SK-N-SH treated with all-trans-retinoic acid at 6 μM for 48 hours (cell line): Measurements from ENCODE around the gene ABCD2.

Source experiments
- ARNTL ChIP-seq: fragments of 450-650 bp; formaldehyde crosslinking; IDR thresholded peaks from 2 replicates; pipeline ENCODE4 v1.5.0; 2020; ENCODE audit warnings: low read depth, mild to moderate bottlenecking, moderate library complexity, borderline replicate concordance
- ESRRG ChIP-seq: fragments of 250-450 bp; sonication (Bioruptor Pico); IDR thresholded peaks from 2 replicates; pipeline ENCODE4 v1.6.1; 2021; ENCODE audit warnings: mild to moderate bottlenecking
- GLIS3 ChIP-seq: fragments of 250-450 bp; sonication (Bioruptor Pico); IDR thresholded peaks from 2 replicates; pipeline ENCODE4 v1.5.0; 2020; ENCODE audit warnings: mild to moderate bottlenecking, moderate library complexity
- PATZ1 ChIP-seq: fragments of 250-450 bp; sonication (Bioruptor Pico); IDR thresholded peaks from 2 replicates; pipeline ENCODE4 v1.8.0; 2020; ENCODE audit warnings: mild to moderate bottlenecking, moderate library complexity, borderline replicate concordance
- PPARA ChIP-seq: fragments of 250-450 bp; sonication (Bioruptor Pico); IDR thresholded peaks from 2 replicates; pipeline ENCODE4 v1.5.0; 2020; ENCODE audit warnings: mild to moderate bottlenecking, borderline replicate concordance
- RARB ChIP-seq: fragments of 250-450 bp; sonication (Bioruptor Pico); IDR thresholded peaks from 2 replicates; pipeline ENCODE4 v1.8.0; 2021; ENCODE audit warnings: mild to moderate bottlenecking, moderate library complexity
- SNAI2 ChIP-seq: fragments of 250-450 bp; sonication (Bioruptor Pico); IDR thresholded peaks from 2 replicates; pipeline ENCODE4 v1.5.0; 2020; ENCODE audit warnings: mild to moderate bottlenecking, moderate library complexity
- TOX ChIP-seq: fragments of 250-450 bp; sonication (Bioruptor Pico); IDR thresholded peaks from 2 replicates; pipeline ENCODE4 v1.8.0; 2021; ENCODE audit warnings: mild to moderate bottlenecking, moderate library complexity, borderline replicate concordance
- ZC3H10 ChIP-seq: fragments of 250-450 bp; sonication (Bioruptor Pico); IDR thresholded peaks from 2 replicates; pipeline ENCODE4 v1.5.1; 2021; ENCODE audit warnings: mild to moderate bottlenecking, moderate library complexity
- ZFP30 ChIP-seq: fragments of 450-650 bp; formaldehyde crosslinking; IDR thresholded peaks from 2 replicates; pipeline ENCODE4 v1.5.0; 2022; ENCODE audit warnings: mild to moderate bottlenecking, moderate library complexity
- ZNF8 ChIP-seq: fragments of 450-650 bp; formaldehyde crosslinking; IDR thresholded peaks from 2 replicates; pipeline ENCODE4 v1.5.0; 2020; ENCODE audit warnings: mild to moderate bottlenecking, moderate library complexity
- TF ChIP-seq, protein P1 (sequence below): fragments of 250-450 bp; sonication (Bioruptor Pico); IDR thresholded peaks from 2 replicates; pipeline ENCODE4 v1.5.1; 2020; ENCODE audit warnings: low read depth, mild to moderate bottlenecking, moderate library complexity

GRCh38 chr12:39538679-39539104 is 80.9 kb downstream of the ABCD2 start:
- TF ChIP-seq RARB: no peak
- TF ChIP-seq, protein P1, sequence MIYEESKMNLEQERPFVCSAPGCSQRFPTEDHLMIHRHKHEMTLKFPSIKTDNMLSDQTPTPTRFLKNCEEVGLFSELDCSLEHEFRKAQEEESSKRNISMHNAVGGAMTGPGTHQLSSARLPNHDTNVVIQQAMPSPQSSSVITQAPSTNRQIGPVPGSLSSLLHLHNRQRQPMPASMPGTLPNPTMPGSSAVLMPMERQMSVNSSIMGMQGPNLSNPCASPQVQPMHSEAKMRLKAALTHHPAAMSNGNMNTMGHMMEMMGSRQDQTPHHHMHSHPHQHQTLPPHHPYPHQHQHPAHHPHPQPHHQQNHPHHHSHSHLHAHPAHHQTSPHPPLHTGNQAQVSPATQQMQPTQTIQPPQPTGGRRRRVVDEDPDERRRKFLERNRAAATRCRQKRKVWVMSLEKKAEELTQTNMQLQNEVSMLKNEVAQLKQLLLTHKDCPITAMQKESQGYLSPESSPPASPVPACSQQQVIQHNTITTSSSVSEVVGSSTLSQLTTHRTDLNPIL (CRISPR knock-in tag): no peak
- TF ChIP-seq ESRRG (CRISPR knock-in tag): no peak
- TF ChIP-seq ZFP30 (CRISPR knock-in tag): no peak
- TF ChIP-seq SNAI2 (CRISPR knock-in tag): no peak
- TF ChIP-seq ZNF8 (CRISPR knock-in tag): no peak
- no peak for TF ChIP-seq PPARA (CRISPR knock-in tag)
- TF ChIP-seq PATZ1 (CRISPR knock-in tag): no peak
- TF ChIP-seq ZC3H10 (CRISPR knock-in tag): no peak
- TF ChIP-seq GLIS3: no peak
- no peak for TF ChIP-seq TOX (CRISPR knock-in tag)
- TF ChIP-seq ARNTL (CRISPR knock-in tag): no peak
